Suppressor macrophage treated with lipopolysaccharide for 1 hour (primary cell): Measurements from ENCODE around the gene ZG16.

Experiments used
- DNase-seq, 3 donors: peaks; one replicate each; pipeline ENCODE4 v3.0.0-alpha.2; 2020 to 2022

Gene ZG16

GRCh38 chr16:29810699-29811169 is 32.7 kb downstream of the ZG16 start:
- DNase-seq = no peak

- peak; percentile 97 to 98 (median 97) for DNase-seq
These were observed 33.3 kb downstream of the ZG16 start for GRCh38 chr16:29811170-29811895.

GRCh38 chr16:29811896-29812665 is 34.0 kb downstream of the ZG16 start, which contains the start of gene PRRT2:
Gene PRRT2 (plus strand): TSS chr16:29812193. CDS start chr16:29813055, 862 bp downstream.
- DNase-seq = peak; percentile 13 to 42 (median 38)

GRCh38 chr16:29812754-29813643 is 34.9 kb downstream of the ZG16 start:
- no peak for DNase-seq

- no peak for DNase-seq
These were observed 35.8 kb downstream of the ZG16 start for GRCh38 chr16:29813644-29814562.

- DNase-seq = no peak
These were observed 36.5 kb downstream of the ZG16 start for GRCh38 chr16:29814592-29814991.

- peak in 1 of 3 donors; percentile 48 for DNase-seq
These were observed 37.1 kb downstream of the ZG16 start for GRCh38 chr16:29815032-29815721.

- DNase-seq = peak; percentile 98 to 100 (median 99)
These were observed 38.0 kb downstream of the ZG16 start, which contains the start of gene PAGR1 for GRCh38 chr16:29815793-29816693. Gene PAGR1 (plus strand): TSS chr16:29816152. CDS start chr16:29816526, 374 bp downstream.

GRCh38 chr16:29816694-29817441 is 38.8 kb downstream of the ZG16 start:
- DNase-seq = peak; percentile 74 to 85 (median 75)

- DNase-seq = no peak
These were observed 40.0 kb downstream of the ZG16 start for GRCh38 chr16:29818082-29818481.

GRCh38 chr16:29819506-29819905 is 41.5 kb downstream of the ZG16 start:
- DNase-seq = no peak

- DNase-seq = peak; percentile 81 to 90 (median 82)
These were observed 42.2 kb downstream of the ZG16 start, which contains the start of gene MVP for GRCh38 chr16:29820271-29820701. Gene MVP (plus strand): TSS chr16:29820462. CDS start chr16:29830550, 10,088 bp downstream.

GRCh38 chr16:29820730-29821642 is 42.9 kb downstream of the ZG16 start:
- peak; percentile 49 to 79 (median 67) for DNase-seq

GRCh38 chr16:29821643-29822115 is 43.6 kb downstream of the ZG16 start:
- DNase-seq = peak in 1 of 3 donors; percentile 26

- DNase-seq = peak in 1 of 3 donors; percentile 20
These were observed 46.6 kb downstream of the ZG16 start for GRCh38 chr16:29824589-29825144.

GRCh38 chr16:29825145-29826044 is 47.3 kb downstream of the ZG16 start:
- peak in 2 of 3 donors; percentile 9 to 29 for DNase-seq
